GM19455 (cell line): Measurements from ENCODE around the gene GPR107.

ENCODE experiments used
- ATAC-seq: cut with Tn5 transposase; IDR thresholded peaks from one replicate; pipeline ENCODE4 v1.9.1; 2021; ENCODE audit not compliant: unreplicated experiment

The GPR107 gene

DNA sequence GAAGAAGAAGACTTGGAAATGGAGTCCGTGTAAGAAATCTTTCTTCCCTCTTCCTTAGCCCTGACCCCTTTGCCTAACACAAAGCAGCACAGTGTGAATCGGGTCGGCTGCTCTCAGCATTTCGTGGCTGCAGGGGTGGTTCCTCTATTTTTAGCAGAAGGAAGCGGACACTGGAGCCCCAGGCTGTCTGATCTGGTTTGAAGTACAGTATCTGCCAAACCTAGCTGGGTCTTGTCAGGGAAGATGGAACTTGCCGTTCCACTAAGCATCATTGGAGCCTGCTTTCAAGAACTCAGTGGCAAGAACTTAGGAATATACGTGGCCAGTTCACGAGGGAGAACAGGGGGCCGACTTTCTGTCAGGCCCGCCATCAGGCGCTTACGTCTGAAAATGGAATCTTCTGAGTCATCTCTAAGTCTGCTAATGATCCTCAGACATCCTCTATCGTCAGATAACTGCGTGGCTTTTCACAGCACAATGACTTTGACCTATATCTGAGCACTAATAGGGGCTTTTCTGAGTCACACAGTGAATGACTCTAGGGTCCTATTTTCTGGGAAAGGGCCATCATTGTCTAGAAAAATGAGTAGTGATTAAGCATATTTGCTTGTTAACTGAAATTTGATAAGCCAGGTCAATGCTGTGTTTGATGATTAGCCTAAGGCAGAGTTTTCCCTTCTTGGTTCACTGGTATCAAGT lies 75.2 kb downstream of the GPR107 start:
- ATAC-seq, result no peak

DNA sequence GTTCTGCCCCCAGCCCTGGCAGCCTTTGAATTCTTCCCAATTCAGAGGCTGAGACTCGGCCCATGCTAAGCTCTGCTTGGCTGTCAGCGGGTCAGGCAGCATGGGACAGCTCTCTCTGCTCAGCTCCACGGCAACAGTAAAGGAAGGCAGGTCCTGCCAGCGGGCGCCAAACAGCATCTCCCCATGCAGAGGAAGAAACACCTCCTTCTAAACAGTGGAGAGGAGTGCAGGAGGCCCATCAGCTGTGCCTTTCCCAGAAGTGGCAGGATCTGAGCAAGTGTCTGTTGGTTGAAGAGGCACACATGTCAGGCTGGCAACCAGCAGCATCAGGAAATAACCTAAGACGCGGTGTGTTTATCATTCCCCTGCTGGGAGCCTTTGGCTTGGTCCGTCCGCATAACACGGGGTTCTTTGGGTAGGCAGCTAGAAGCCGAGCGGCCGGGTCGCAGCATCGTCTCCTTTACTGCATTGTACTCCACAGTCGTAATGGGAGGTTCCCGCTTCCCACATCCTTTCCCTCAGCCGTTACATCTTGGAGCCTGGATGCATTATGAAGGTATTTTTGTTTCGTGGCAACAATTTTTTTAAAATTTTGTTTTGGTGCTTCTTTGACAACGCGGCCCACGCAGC lies 75.8 kb downstream of the GPR107 start:
- no peak for ATAC-seq

DNA sequence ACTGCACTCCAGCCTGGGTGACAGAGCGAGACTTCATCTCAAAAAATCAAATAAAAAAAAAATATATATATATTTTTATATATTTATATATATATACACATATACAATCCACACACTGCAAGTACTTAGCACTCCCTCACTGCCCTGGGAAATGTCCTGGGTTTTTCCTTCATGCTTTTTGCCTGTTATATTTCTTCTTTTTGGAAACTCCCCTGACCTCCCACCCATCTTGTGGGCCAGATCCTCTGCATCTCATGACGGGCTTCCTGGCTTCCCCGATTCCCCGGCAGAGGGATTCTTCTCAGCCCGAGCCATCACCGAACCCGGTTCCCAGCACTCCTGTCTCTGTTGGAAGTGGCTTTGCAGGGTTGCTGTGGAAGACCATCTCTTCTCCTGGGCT lies 79.0 kb downstream of the GPR107 start:
- no peak for ATAC-seq

DNA sequence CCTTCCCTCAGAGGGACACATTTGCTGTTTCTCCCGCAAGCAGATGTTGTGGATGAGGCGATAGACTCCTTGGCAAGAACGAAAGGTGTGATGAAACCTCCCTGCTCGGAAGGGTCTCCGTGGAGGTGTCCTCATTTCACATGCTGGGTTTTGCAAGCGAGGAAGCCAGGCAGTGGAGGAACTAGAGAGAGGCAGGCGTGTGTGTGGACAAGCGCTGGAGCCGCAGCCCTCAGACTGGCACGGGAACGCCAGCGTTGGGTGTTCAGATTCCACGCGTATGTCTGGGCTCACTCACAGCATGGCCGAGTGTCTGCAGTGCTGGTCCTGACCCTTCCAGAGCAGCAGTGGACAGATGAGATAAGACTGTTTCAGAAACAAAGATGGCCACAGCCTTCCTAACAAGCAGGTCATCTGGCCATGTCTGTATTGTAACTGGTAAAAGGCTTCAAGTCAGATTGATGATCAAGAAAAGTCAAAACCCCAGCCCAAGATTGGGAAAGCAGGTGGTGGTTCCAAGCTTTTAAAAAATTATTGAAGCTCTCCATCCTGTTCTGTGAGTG lies 83.5 kb downstream of the GPR107 start:
- ATAC-seq, result no peak

DNA sequence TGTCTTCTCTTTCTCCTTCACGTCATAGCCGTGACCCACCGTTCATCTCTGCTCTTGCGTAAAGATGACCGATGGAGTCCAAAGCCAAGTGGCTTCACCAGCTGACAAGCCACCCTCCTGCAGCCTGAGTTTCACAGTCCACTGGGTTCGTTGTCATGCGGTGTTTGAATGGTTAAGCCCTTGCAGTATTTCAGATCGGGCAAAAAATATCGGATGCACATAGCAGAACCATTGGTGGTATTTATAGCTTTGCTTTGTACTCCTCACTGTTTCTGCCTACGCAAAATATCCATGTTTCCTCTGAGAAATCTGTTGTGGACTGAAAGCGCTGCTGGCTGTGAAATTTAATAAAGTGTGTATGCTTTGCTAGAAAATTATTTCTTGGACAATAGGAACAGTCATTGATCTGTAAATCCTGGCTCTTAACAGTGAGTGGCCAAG lies 84.0 kb downstream of the GPR107 start:
- ATAC-seq, result no peak

DNA sequence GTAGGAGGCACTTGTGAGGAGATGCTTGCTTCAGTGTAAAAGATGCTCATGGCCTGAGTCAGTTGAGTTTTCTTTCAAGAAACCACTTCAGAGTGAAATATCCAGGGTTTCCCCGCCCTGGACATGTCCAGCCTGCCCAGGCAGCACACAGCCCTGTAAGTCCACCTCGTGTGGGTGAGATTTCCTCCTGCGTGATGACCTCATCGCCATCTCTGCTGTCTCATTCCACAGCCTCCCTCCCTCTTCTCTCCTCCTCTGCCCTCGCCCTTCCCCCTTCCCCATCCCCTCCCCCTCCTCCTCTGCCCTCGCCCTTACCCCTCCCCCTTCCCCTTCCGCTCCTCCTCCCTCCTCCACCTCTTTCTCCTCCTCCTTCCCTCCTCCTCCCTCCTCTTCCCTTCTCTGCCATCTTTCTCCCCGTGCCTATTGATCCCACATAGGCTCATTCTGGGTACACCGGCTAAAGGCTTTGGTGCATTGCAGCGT lies 84.5 kb downstream of the GPR107 start:
- no peak for ATAC-seq

DNA sequence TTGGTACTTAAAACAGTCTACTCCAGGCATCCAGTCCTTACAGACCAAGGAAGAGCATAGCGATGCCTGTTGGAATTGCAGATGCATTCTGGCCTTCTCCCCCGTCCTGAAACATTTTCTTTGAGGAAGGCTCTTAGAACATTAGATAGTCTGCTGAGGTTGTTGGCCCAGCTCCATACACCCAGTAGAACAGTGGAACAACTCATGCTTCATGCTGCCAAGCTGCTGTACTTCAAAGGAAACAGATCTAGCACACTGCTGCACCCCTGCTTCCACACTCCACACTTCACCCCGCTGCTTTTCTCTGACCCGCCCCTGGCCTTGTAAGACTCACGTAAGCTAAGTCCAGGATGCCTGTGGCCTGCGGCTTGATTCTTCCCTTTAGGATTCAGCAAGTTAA lies 85.1 kb downstream of the GPR107 start:
- ATAC-seq, result no peak

DNA sequence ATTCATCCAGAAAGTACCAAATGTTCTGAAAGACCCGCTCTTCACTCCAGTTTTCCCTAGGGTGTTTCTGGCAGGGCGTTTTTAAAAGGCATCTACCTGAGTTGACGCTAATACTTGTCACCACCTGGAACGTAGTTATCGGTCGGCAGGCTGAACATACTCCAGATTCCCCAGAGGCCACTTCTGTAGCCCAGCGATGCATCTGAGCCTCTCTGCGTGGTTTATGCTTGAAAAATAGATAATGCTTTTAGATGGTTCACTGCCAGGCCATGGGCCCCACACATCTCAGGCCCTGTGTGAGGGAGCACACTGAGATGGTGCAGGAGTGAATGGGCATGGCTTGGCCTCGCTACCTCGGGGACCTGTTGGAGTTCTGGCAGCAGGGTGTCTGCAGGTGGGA lies 85.5 kb downstream of the GPR107 start:
- ATAC-seq, result no peak

DNA sequence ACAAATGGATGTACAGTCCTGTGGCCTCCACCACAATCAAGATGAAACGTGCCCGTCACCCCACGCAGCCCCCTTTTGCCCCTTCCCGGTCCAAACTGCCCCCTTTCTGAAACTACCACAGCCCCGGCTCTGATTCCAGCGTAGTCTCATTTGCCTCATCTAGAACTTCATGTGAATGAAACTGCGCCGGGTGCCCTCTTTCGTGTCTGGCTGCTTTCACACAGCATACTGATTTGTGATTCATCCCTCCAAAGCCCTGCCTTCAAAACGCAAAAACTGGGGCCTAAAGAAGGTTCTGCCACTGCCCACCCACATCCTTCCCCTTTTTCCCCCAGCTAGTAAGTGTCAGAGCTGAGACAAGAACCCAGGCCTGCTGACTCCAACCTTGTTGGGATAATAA lies 87.0 kb downstream of the GPR107 start:
- ATAC-seq, result no peak

DNA sequence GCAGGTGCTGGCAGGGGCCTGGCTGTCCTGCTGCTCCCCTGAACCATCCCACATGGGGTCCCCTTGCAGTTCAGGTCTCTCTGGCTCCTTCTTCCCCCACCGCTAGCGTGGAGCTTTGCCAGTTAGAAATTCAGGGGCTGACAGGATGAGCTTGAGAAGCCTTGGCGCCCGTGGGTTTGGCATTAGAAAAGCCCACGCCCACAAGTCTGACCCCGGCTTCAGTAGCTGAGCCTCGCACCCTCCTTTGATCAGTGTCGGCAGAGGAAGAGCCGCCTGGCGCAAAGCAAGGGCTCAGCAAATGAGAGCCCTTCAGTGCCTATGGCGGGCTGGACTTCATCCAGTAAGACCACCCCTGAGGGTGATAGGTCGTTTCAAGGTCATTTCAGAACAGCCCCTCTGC lies 88.3 kb downstream of the GPR107 start:
- ATAC-seq, result no peak

DNA sequence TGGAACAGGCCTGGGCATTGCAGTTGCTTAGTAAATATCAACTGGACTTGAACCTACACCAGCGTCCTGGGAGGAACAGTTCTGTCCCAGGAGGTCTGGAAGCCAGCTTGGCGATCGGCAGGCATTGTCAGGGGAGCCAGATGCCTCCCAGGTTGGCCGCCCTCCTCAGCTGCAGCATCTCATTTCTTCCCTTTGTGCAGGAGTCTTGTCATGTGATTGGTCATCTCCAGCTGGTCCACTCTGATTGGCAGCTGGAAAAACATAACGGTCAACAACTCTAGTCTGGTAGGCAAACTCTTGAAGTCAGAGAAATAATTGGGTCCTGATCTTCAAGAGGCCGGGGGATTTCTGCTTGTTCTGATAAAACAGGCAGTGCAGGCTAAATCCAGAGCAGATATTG lies 88.9 kb downstream of the GPR107 start:
- no peak for ATAC-seq

DNA sequence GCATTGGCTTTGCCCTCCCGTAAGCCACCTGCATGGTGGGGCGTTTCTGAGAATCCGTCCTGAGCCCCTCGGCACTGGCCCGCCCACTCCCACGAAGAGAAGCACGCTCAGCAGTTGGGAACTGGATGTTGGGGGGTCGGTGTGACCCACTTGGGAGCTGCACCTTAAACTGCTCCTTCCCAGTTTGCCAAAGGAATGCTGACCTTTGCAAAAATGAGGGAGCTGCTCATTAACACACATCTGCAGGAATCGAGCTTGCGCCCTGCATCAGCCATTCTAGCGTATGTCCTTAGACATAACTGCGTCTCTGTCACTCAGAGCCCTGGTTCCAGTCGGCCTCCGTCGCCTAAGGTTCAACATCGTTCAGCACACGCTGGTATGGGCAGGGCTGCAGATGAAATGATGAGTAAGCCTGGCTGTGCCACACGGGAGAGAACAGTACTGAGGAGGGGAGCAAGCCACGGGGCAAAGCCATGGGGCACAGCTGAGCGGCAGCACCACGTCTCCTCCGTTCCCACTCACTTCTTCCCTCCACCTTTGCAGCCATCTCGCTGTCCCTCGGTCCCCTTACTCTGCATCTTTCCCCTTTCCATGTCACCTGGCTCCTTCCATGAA lies 89.7 kb downstream of the GPR107 start:
- no peak for ATAC-seq

DNA sequence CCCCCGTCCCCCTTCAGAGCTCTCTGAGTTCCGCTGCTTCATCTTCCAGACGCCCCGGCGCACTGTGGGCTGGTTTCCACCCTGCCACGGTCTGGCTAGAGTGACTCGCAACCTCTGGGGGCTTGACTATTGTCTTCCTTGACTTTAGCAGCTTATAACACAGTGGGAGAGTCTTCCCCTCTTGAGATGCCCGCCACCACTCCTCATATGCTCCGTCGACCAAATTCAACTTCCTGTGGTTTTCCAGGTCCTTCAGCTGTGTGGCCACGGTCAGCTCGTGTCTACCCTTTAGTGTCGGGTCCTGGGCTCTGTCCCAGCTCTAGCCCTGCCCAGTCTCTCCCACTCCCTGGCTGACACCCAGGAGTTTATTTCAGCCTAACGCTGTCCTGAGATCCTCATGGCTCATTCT lies 90.3 kb downstream of the GPR107 start:
- ATAC-seq, result no peak

DNA sequence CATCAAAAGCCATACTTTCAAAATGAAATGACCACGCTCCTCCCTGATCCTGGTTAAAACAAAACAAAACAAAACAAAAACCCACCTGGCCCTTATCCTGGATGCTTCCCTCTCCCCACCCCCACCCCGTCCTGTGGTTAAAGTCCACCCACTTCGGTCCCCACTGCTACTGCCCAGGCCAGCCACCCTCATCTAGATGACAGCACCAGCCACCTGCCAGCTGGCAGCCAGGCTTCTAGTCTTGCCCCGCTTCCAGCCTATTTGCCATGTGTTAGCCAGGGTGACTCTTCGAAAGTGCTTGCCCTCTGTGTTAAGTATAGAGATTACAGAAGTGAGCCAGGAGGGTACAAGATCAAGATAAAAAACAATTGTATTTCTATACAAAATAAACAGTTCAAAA lies 91.0 kb downstream of the GPR107 start:
- ATAC-seq, result no peak

DNA sequence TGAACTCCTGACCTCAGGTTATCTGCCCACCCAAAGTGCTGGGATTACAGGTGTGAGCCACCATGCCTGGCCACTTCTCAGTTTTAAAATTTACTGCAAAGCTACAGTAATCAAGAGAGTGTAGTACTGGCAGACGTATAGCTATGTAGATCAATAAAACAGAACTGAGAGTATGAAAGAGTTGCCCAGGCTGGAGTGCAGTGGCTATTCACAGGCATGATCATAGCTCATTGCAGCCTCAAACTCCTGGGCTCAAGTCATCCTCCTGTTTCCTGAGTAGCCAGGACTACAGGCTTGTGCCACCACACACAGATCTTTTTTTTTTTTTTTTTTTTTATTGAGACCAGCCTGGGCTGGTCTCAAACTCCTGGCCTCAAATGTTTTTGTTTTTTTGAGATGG lies 92.0 kb downstream of the GPR107 start:
- ATAC-seq, result no peak

DNA sequence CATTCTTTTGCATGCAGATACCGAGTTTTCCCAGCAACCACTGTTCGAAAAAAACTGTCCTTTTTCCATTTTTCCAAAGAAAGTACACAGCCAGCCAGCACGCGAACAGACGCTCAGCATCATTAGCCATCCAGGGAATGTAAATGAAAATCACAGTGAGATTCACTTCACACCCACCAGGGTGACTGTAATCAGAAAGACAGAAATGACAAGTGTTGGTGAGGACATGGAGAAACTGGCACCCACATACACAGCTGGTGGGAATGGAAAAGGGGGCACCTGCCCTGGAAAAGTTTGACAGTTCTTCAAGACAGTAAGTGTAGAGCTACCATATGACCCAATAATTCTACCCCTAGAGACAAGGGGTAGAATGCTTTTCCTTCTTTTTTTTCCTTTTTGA lies 93.5 kb downstream of the GPR107 start:
- no peak for ATAC-seq

DNA sequence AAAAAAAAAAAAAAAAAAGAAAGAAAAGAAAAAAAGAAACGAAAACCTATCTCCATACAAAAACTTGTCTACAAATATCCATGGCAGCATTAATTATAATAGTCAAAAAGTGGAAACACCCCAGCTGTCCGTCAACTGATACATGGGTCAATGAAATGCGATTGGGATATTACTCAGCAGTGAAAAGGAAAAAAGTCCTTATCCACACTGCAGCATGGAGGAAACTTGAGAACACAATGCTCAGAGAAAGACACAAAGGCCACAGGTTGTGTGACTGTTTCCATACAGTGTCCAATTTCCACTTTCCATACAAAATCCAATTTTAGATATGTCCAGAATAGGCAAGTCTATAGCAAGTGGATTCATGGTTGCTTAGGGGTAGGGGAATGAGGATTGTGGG lies 94.2 kb downstream of the GPR107 start:
- ATAC-seq, result no peak

DNA sequence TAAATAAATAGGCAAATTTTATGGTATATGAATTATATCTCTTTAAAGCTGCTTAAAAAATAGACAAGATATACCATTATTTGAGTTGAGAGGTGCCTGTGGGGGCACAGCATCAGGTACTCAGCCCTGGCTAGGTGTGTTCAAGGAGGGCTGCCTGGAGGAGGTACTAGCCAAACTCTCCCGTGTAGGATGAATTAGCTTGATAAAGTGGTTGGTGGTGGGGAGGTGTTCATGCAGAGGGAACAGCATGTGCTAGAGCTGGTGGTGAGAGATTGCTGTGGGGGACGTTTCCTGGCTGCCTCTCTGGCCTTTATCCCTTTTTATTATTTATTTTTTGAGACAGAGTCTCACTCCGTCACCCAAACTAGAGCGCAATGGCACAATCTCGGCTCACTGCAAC lies 95.3 kb downstream of the GPR107 start:
- ATAC-seq, result no peak

DNA sequence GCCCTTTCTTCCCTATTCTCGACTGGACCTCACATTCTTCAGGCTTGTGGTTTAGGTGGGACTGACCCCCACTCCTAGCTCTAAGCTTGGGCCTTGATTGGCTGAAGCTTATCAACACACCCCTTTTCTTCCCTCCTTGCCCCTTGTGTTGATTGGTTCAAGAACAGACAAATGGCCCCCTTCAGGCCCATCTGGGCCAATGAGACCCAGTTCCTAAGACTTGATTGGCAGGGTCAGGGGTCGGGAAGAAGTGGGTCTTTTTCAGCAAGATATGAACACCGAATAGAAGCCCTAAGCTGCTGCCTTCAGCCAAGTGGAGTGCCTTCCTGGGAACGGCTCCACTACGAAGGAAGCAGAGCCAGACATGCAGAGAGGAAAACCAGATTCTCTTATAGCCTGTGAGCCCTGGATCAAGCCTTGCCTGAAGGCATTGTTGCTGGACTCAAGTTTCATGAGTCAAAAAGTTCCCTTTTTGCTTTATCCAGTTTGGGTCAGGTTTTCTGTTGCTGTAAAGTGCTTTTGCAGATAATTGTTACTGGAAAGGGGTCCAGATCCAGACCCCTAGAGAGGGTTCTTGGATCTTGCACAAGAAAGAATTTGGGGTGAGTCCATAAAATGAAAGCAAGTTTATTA lies 96.1 kb downstream of the GPR107 start:
- no peak for ATAC-seq

DNA sequence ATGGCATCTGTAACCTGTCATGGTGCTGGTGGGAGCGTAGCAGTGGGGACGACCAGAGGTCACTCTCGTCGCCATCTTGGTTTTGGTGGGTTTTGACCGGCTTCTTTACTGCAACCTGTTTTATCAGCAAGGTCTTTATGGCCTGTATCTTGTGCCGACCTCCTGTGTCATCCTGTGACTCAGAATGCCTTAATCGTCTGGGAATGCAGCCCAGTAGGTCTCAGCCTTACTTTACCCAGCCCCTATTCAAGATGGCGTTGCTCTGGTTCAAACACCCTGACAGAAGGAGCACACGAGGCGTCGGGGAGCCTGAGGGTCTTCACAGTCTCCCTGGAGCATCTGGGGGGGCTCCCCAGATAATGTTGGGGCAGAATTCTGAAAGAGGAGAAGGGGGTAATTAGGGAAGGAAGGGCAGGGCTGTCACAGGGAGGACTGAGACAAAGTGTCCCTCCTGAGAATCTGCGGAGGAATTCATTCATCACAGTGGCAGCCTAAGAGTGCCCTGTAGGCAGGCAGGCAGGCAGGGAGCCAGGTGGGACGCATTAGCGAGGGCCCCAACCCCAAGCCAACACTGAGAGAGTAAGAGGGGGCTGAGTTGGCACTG lies 97.2 kb downstream of the GPR107 start:
- no peak for ATAC-seq

DNA sequence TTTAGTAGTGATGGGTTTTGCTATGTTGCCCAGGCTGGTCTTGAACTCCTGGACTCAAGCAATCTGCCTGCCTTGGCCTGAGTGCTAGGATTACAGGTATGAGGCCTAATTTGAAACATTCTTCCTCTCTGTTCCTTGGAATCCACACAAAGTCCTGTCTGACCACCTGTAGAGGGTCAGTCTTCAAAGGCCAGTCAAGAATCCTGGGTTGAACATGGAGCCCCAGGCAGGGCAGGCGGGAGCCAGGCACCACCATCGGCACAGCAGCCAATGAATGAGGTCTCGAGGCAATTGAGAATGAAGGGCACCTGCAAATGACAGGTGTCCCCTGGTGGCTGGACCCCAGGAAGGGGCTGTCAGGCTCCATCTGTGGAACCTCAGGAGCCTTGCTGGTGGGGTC lies 101.1 kb downstream of the GPR107 start:
- ATAC-seq, result no peak
